ENCODE measurements around the gene UBE2H.
"Not testable (repeated sequence)": the region's sequence is repeated elsewhere in the genome, so short reads cannot be mapped to it uniquely, and the experiment has no call there.

UBE2H gene

GRCh38 chr7:129866251-129866650 is 86.5 kb downstream of the UBE2H start:
- DNase-seq: no peak

GRCh38 chr7:129865925-129866201 is 86.9 kb downstream of the UBE2H start:
- no peak for DNase-seq

- no peak for DNase-seq
These were observed 87.5 kb downstream of the UBE2H start for GRCh38 chr7:129865093-129865924.

GRCh38 chr7:129864676-129865075 is 88.1 kb downstream of the UBE2H start:
- not testable (repeated sequence) for DNase-seq

GRCh38 chr7:129864042-129864441 is 88.7 kb downstream of the UBE2H start:
- no peak for DNase-seq

GRCh38 chr7:129862682-129863081 is 90.1 kb downstream of the UBE2H start:
- DNase-seq: no peak

GRCh38 chr7:129860784-129861183 is 92.0 kb downstream of the UBE2H start:
- DNase-seq: not testable (repeated sequence)

GRCh38 chr7:129859183-129859582 is 93.6 kb downstream of the UBE2H start:
- no peak for DNase-seq

- no peak for DNase-seq
These were observed 94.3 kb downstream of the UBE2H start for GRCh38 chr7:129858490-129858889.

- no peak for DNase-seq
These were observed 95.4 kb downstream of the UBE2H start for GRCh38 chr7:129857313-129857712.

GRCh38 chr7:129855935-129856717 is 96.6 kb downstream of the UBE2H start:
- DNase-seq: no peak

GRCh38 chr7:129855234-129855673 is 97.5 kb downstream of the UBE2H start:
- DNase-seq: no peak

- DNase-seq: no peak
These were observed 98.4 kb downstream of the UBE2H start for GRCh38 chr7:129854401-129854800.

- no peak for DNase-seq
These were observed 99.0 kb downstream of the UBE2H start for GRCh38 chr7:129853661-129854268.

GRCh38 chr7:129851809-129852208 is 101.0 kb downstream of the UBE2H start:
- no peak for DNase-seq

GRCh38 chr7:129851174-129851573 is 101.6 kb downstream of the UBE2H start:
- no peak for DNase-seq

- no peak for DNase-seq
These were observed 104.3 kb downstream of the UBE2H start for GRCh38 chr7:129848436-129848835.

GRCh38 chr7:129845972-129846327 is 106.8 kb downstream of the UBE2H start:
- DNase-seq: no peak

GRCh38 chr7:129845178-129845971 is 107.4 kb downstream of the UBE2H start:
- no peak for DNase-seq

GRCh38 chr7:129843978-129844840 is 108.6 kb downstream of the UBE2H start:
- no peak for DNase-seq

GRCh38 chr7:129843365-129843898 is 109.3 kb downstream of the UBE2H start:
- DNase-seq: no peak

- DNase-seq: no peak
These were observed 111.3 kb downstream of the UBE2H start for GRCh38 chr7:129841465-129841864.

All from activated T-cell treated with anti-CD3 and anti-CD28 coated beads, Interleukin-2, amount 50 U/mL, for 1 hour (primary cell).